Neural crest cell (in vitro differentiated cells): ENCODE data around the gene TSPAN18. TPM values are rescaled to one million over a fixed set of nuclear protein-coding genes. Genes with fewer than 3 reads are reported as not detected.

Source experiments
- DNase-seq: peaks from one replicate; pipeline ENCODE4 v3.0.0; 2021; ENCODE audit warnings: low read depth, mixed read lengths, low spot score
- H3K27ac Mint-ChIP-seq: one replicate; pipeline ENCODE4 v1.8.0; 2021; ENCODE audit warnings: mild to moderate bottlenecking, mixed read lengths; ENCODE audit not compliant: unreplicated experiment
- H3K27me3 Mint-ChIP-seq: 2 replicates; pipeline ENCODE4 v1.8.0; 2021; ENCODE audit warnings: low read depth, mild to moderate bottlenecking, mixed read lengths
- H3K36me3 Mint-ChIP-seq: 2 replicates; pipeline ENCODE4 v1.8.0; 2021; ENCODE audit warnings: low read depth, mild to moderate bottlenecking, mixed read lengths
- H3K4me1 Mint-ChIP-seq: 2 replicates; pipeline ENCODE4 v1.8.0; 2021; ENCODE audit warnings: mixed read lengths
- H3K4me3 Mint-ChIP-seq: one replicate; pipeline ENCODE4 v1.8.0; 2021; ENCODE audit warnings: mild to moderate bottlenecking, mixed read lengths
- H3K9me3 Mint-ChIP-seq: 2 replicates; pipeline ENCODE4 v1.8.0; 2021; ENCODE audit warnings: mixed read lengths
- total RNA-seq: library from RNA; stranded (reverse); gene quantifications from 2 replicates; pipeline ENCODE4 v1.2.1, GENCODE V29; 2021
- TF ChIP-seq, protein P1 (sequence below): fragments of 200-600 bp; sonication (generic); conservative IDR thresholded peaks from 2 replicates; pipeline ENCODE4 v1.5.0; 2021; ENCODE audit warnings: antibody characterized with exemption, mild to moderate bottlenecking

The TSPAN18 gene
- total RNA-seq, 1 donor from 2014 or later = 125 TPM

DNA sequence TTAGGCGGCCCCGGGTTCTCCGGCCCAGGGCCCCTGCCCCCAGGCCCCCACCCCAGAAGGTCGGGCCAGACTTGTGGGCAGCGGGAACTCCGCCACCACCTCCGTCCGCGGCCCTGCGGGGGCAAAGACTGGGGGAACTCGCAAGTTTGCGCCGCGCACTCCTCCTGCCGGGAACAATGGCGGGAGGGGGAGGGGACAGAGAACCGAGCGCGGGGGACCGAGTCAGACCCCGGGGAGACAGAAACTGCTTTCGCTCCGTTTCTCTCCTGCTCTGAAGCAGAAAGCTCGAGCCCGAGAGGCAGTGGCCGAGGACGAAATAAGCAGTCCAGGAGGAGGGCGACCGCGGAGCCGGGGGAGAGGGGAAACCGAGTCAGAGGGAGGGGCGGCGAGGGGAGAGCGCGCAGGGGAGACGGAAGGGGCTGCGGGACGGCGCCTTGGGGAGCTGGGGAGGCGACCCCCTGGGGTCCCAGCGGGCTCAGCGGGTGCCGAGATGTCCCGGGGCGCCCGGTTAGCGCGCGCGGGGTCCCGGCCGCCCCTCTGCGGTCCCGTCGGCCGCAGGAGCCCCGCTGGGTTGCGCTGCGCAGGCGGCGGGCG lies 223.4 kb downstream of the TSPAN18 start:
- TF ChIP-seq, protein P1, sequence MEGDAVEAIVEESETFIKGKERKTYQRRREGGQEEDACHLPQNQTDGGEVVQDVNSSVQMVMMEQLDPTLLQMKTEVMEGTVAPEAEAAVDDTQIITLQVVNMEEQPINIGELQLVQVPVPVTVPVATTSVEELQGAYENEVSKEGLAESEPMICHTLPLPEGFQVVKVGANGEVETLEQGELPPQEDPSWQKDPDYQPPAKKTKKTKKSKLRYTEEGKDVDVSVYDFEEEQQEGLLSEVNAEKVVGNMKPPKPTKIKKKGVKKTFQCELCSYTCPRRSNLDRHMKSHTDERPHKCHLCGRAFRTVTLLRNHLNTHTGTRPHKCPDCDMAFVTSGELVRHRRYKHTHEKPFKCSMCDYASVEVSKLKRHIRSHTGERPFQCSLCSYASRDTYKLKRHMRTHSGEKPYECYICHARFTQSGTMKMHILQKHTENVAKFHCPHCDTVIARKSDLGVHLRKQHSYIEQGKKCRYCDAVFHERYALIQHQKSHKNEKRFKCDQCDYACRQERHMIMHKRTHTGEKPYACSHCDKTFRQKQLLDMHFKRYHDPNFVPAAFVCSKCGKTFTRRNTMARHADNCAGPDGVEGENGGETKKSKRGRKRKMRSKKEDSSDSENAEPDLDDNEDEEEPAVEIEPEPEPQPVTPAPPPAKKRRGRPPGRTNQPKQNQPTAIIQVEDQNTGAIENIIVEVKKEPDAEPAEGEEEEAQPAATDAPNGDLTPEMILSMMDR = no peak
- peak; percentile 63 for DNase-seq
- peaks cover 2% of the 10 kb centered on the region for H3K36me3 Mint-ChIP-seq
- peaks cover 61% of the 10 kb centered on the region for H3K4me1 Mint-ChIP-seq
- peak overlapping the region; percentile 95 for H3K4me3 Mint-ChIP-seq
- H3K27me3 Mint-ChIP-seq = peaks cover 8% of the 10 kb centered on the region
- no peaks in the 10 kb centered on the region for H3K9me3 Mint-ChIP-seq
- H3K27ac Mint-ChIP-seq = no peak overlapping the region

GRCh38 chr11:44950625-44951476 lies 224.1 kb downstream of the TSPAN18 start, which contains the start of gene TP53I11:
Gene TP53I11, minus strand, starts transcription at chr11:44950883. Its CDS starts 12,548 bp downstream, at chr11:44938335.
- H3K4me1 Mint-ChIP-seq = peaks cover 61% of the 10 kb centered on the region

GRCh38 chr11:44952082-44952481 lies 225.3 kb downstream of the TSPAN18 start:
- TF ChIP-seq, protein P1 = no peak
- peaks cover 22% of the 10 kb centered on the region for H3K27me3 Mint-ChIP-seq
- H3K9me3 Mint-ChIP-seq = no peaks in the 10 kb centered on the region
- peak overlapping the region; percentile 84 for H3K4me3 Mint-ChIP-seq
- H3K36me3 Mint-ChIP-seq = no peaks in the 10 kb centered on the region
- peaks cover 60% of the 10 kb centered on the region for H3K4me1 Mint-ChIP-seq
- H3K27ac Mint-ChIP-seq = no peak overlapping the region
- no peak for DNase-seq

More at GRCh38 chr11:44950625-44951476, 224.1 kb downstream of the TSPAN18 start, which contains the start of gene TP53I11:
- TF ChIP-seq, protein P1 = peak; percentile 92
- peak; percentile 68 for DNase-seq
- peak within 1 kb of the TSS; percentile 95 for H3K4me3 Mint-ChIP-seq
- no peaks in the 10 kb centered on the region for H3K9me3 Mint-ChIP-seq
- peaks cover 13% of the 10 kb centered on the region for H3K27me3 Mint-ChIP-seq
- peak within 1 kb of the TSS; percentile 12 for H3K27ac Mint-ChIP-seq
- peaks cover 2% of the 10 kb centered on the region for H3K36me3 Mint-ChIP-seq

DNA sequence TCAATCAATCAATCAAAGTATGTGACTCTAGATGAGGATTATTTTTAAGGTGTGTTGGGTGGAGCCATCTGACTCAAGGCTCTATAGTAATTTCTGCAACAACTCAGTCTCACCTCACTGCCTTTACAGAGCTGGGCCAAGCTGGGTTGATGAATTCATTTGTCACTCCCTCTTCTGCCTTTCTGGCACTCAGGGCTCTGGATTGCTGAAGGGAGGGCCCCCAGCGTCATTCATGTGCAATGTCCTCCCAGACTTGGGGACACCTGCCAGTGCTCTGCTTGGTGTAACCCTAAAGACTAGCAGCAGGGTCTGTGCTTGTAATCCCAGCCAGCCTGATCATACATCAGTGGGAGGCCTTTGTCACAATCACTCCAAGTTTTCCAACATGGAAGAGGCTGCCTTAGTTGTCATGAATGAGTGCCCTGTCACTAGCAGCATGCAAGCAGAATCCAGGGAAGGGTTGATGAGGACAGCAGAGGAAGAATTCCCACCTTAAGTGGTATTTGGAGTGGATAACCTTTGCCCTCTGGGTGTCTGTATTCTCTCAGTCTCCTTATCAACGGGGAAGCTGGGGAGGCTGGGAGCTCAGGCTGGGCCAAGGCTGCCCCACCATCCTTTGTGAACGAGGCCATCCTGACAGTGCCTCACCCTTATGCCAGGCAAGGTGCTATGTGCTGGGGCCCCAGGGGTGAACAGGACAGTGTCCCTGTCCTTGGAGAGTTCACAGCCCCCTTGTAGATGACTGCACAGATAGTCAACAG lies 225.9 kb downstream of the TSPAN18 start:
- H3K4me1 Mint-ChIP-seq = peaks cover 58% of the 10 kb centered on the region

More for the DNA sequence above, 225.9 kb downstream of the TSPAN18 start:
- Mint-ChIP-seq H3K36me3 (no peaks in the 10 kb centered on the region), H3K9me3 (no peaks in the 10 kb centered on the region), H3K4me3 (peak overlapping the region; percentile 84), H3K27ac (no peak overlapping the region), H3K27me3 (peaks cover 26% of the 10 kb centered on the region)
- TF ChIP-seq, protein P1 = no peak
- no peak for DNase-seq
